HEK293 (cell line): ENCODE data around the gene COX7A1.

Source experiments
- EGR2 ChIP-seq: fragments of 450-650 bp; formaldehyde crosslinking; IDR thresholded peaks from 2 replicates; pipeline ENCODE4 v1.5.1; 2016; ENCODE audit warnings: low read depth, missing biosample characterization, missing genetic modification characterization
- FEZF1 ChIP-seq: fragments of 450-650 bp; formaldehyde crosslinking; IDR thresholded peaks from 2 replicates; pipeline ENCODE4 v1.5.1; 2016; ENCODE audit warnings: missing biosample characterization, missing genetic modification characterization
- GLIS2 ChIP-seq: fragments of 450-650 bp; formaldehyde crosslinking; IDR thresholded peaks from 2 replicates; pipeline ENCODE4 v1.5.1; 2016; ENCODE audit warnings: missing biosample characterization, missing genetic modification characterization
- KLF1 ChIP-seq: fragments of 450-650 bp; formaldehyde crosslinking; IDR thresholded peaks from 2 replicates; pipeline ENCODE4 v1.5.1; 2016; ENCODE audit warnings: missing biosample characterization, missing genetic modification characterization
- MEIS1 ChIP-seq: sonication (generic); formaldehyde crosslinking; IDR thresholded peaks from 2 replicates; pipeline ENCODE4 v1.8.1; 2022; ENCODE audit warnings: missing genetic modification reagents, mild to moderate bottlenecking, borderline replicate concordance
- RBAK ChIP-seq: fragments of 450-650 bp; formaldehyde crosslinking; IDR thresholded peaks from 2 replicates; pipeline ENCODE4 v1.5.1; 2016; ENCODE audit warnings: missing biosample characterization, missing genetic modification characterization
- SP2 ChIP-seq: fragments of 450-650 bp; formaldehyde crosslinking; IDR thresholded peaks from 2 replicates; pipeline ENCODE4 v1.5.1; 2016; ENCODE audit warnings: missing biosample characterization, missing genetic modification characterization
- ZBTB20 ChIP-seq: fragments of 450-650 bp; formaldehyde crosslinking; IDR thresholded peaks from 2 replicates; pipeline ENCODE4 v1.5.1; 2016; ENCODE audit warnings: missing biosample characterization, missing genetic modification characterization
- ZFP37 ChIP-seq: fragments of 450-650 bp; formaldehyde crosslinking; IDR thresholded peaks from 2 replicates; pipeline ENCODE4 v1.5.1; 2016; ENCODE audit warnings: missing biosample characterization, missing genetic modification characterization
- ZFP41 ChIP-seq: fragments of 450-650 bp; formaldehyde crosslinking; IDR thresholded peaks from 2 replicates; pipeline ENCODE4 v1.5.1; 2016; ENCODE audit warnings: missing biosample characterization, missing genetic modification characterization, borderline replicate concordance
- ZNF157 ChIP-seq: fragments of 450-650 bp; formaldehyde crosslinking; IDR thresholded peaks from 2 replicates; pipeline ENCODE4 v1.5.1; 2016; ENCODE audit warnings: missing biosample characterization, missing genetic modification characterization
- ZNF266 ChIP-seq: fragments of 450-650 bp; formaldehyde crosslinking; IDR thresholded peaks from 2 replicates; pipeline ENCODE4 v1.5.1; 2016; ENCODE audit warnings: missing biosample characterization, missing genetic modification characterization, low read depth
- ZNF354C ChIP-seq: fragments of 450-650 bp; formaldehyde crosslinking; IDR thresholded peaks from 2 replicates; pipeline ENCODE4 v1.5.1; 2016; ENCODE audit warnings: missing biosample characterization, missing genetic modification characterization, low read depth, borderline replicate concordance
- ZNF501 ChIP-seq: fragments of 450-650 bp; formaldehyde crosslinking; IDR thresholded peaks from 2 replicates; pipeline ENCODE4 v1.5.1; 2016; ENCODE audit warnings: missing biosample characterization, missing genetic modification characterization
- ZNF600 ChIP-seq: fragments of 450-650 bp; formaldehyde crosslinking; IDR thresholded peaks from 2 replicates; pipeline ENCODE4 v1.5.1; 2016; ENCODE audit warnings: missing biosample characterization, missing genetic modification characterization
- ZNF621 ChIP-seq: fragments of 450-650 bp; formaldehyde crosslinking; IDR thresholded peaks from 2 replicates; pipeline ENCODE4 v1.5.1; 2017; ENCODE audit warnings: missing biosample characterization, missing genetic modification characterization
- ZNF747 ChIP-seq: fragments of 450-650 bp; formaldehyde crosslinking; IDR thresholded peaks from 2 replicates; pipeline ENCODE4 v1.5.1; 2016; ENCODE audit warnings: missing biosample characterization, missing genetic modification characterization
- ZNF785 ChIP-seq: fragments of 450-650 bp; formaldehyde crosslinking; IDR thresholded peaks from 2 replicates; pipeline ENCODE4 v1.5.1; 2016; ENCODE audit warnings: missing biosample characterization, missing genetic modification characterization
- ZNF843 ChIP-seq: fragments of 450-650 bp; formaldehyde crosslinking; IDR thresholded peaks from 2 replicates; pipeline ENCODE4 v1.5.1; 2016; ENCODE audit warnings: missing biosample characterization, missing genetic modification characterization
- ZSCAN30 ChIP-seq: fragments of 450-650 bp; IDR thresholded peaks from 2 replicates; pipeline ENCODE4 v1.5.1; 2018; ENCODE audit warnings: missing biosample characterization, mild to moderate bottlenecking, missing genetic modification characterization, moderate library complexity
- TF ChIP-seq, protein P1 (sequence below): fragments of 450-650 bp; formaldehyde crosslinking; IDR thresholded peaks from 2 replicates; pipeline ENCODE4 v1.5.1; 2016; ENCODE audit warnings: missing biosample characterization, missing genetic modification characterization
- TF ChIP-seq, protein P2 (sequence below): fragments of 450-650 bp; formaldehyde crosslinking; IDR thresholded peaks from 2 replicates; pipeline ENCODE4; 2016; ENCODE audit warnings: missing biosample characterization, missing genetic modification characterization
- TF ChIP-seq, protein P3 (sequence below): fragments of 450-650 bp; formaldehyde crosslinking; IDR thresholded peaks from 2 replicates; pipeline ENCODE4 v1.5.1; 2016; ENCODE audit warnings: missing biosample characterization, missing genetic modification characterization
- TF ChIP-seq, protein P4 (sequence below): fragments of 450-650 bp; formaldehyde crosslinking; IDR thresholded peaks from 2 replicates; pipeline ENCODE4 v1.5.1; 2016; ENCODE audit warnings: missing biosample characterization, missing genetic modification characterization
- TF ChIP-seq, protein P5 (sequence below): fragments of 450-650 bp; formaldehyde crosslinking; IDR thresholded peaks from 2 replicates; pipeline ENCODE4 v1.5.1; 2016; ENCODE audit warnings: missing biosample characterization, missing genetic modification characterization, low read depth
- TF ChIP-seq, protein P6 (sequence below): fragments of 450-650 bp; formaldehyde crosslinking; IDR thresholded peaks from 2 replicates; pipeline ENCODE4 v1.5.1; 2017; ENCODE audit warnings: missing biosample characterization, missing genetic modification characterization
- TF ChIP-seq, protein P7 (sequence below): fragments of 450-650 bp; formaldehyde crosslinking; IDR thresholded peaks from 2 replicates; pipeline ENCODE4 v1.5.1; 2017; ENCODE audit warnings: missing biosample characterization, missing genetic modification characterization
- TF ChIP-seq, protein P8 (sequence below): fragments of 450-650 bp; formaldehyde crosslinking; IDR thresholded peaks from 2 replicates; pipeline ENCODE4 v1.5.1; 2016; ENCODE audit warnings: missing biosample characterization, missing genetic modification characterization

COX7A1 gene

DNA sequence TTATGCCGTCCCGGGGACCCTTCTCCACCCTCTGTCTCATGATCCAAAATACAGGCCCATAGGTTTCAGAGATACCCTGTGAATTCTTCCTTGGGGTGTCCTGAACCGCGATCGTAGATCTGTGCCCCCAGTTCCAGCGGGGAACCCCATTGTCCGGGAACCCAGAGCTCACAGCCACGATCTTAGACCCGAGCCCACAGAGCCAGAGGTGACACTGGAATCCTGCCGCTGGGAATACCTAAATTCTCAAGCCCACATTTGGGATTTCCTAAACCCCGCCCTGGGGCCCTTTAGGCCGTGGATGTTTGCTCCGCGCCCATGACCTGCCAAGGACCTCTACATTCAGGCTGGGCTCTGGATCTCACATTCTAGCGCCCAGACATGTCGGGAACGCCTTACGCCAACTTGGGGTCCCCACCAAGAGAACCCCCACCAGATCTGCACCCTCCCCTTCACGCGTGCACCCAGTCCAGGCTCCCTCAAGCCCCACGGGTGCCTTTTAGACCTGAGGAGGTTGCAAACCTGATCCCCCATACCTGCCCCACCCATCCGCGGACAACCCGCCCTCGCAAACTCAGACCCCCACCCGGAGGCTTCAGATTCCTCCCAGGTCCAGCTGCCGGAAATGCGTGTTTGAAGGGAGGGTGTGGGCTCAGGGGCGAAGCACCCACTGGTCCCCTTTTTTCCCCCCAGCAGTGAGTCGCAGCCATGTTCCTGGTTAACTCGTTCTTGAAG, 11.8 kb downstream of the COX7A1 start (continued):
- TF ChIP-seq, protein P1, sequence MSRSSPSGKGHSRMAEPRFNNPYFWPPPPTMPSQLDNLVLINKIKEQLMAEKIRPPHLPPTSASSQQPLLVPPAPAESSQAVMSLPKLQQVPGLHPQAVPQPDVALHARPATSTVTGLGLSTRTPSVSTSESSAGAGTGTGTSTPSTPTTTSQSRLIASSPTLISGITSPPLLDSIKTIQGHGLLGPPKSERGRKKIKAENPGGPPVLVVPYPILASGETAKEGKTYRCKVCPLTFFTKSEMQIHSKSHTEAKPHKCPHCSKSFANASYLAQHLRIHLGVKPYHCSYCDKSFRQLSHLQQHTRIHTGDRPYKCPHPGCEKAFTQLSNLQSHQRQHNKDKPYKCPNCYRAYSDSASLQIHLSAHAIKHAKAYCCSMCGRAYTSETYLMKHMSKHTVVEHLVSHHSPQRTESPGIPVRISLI: no peak
- TF ChIP-seq, protein P2, sequence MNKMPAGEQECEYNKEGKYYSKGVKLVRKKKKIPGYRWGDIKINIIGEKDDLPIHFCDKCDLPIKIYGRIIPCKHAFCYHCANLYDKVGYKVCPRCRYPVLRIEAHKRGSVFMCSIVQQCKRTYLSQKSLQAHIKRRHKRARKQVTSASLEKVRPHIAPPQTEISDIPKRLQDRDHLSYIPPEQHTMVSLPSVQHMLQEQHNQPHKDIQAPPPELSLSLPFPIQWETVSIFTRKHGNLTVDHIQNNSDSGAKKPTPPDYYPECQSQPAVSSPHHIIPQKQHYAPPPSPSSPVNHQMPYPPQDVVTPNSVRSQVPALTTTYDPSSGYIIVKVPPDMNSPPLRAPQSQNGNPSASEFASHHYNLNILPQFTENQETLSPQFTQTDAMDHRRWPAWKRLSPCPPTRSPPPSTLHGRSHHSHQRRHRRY (tag by site-specific recombination): no peak
- TF ChIP-seq GLIS2 (peak; percentile 97), ZNF747 (tag by site-specific recombination) (no peak), ZNF354C (tag by site-specific recombination) (no peak), RBAK (tag by site-specific recombination) (no peak), SP2 (peak; percentile 5), MEIS1 (CRISPR knock-in tag) (no peak), ZNF600 (tag by site-specific recombination) (no peak), ZNF621 (no peak), ZBTB20 (tag by site-specific recombination) (peak; percentile 98), ZFP41 (tag by site-specific recombination) (no peak), ZNF501 (tag by site-specific recombination) (no peak), ZNF843 (tag by site-specific recombination) (no peak), ZNF157 (tag by site-specific recombination) (no peak), ZFP37 (peak; percentile 21; the same call in 1 of the 2 replicates), ZNF266 (tag by site-specific recombination) (no peak), FEZF1 (tag by site-specific recombination) (no peak), EGR2 (tag by site-specific recombination) (peak; percentile 54), ZNF785 (tag by site-specific recombination) (no peak), ZSCAN30 (tag by site-specific recombination) (no peak), KLF1 (tag by site-specific recombination) (peak; percentile 90)
- TF ChIP-seq, protein P3, sequence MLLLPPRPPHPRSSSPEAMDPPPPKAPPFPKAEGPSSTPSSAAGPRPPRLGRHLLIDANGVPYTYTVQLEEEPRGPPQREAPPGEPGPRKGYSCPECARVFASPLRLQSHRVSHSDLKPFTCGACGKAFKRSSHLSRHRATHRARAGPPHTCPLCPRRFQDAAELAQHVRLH (tag by site-specific recombination): no peak
- TF ChIP-seq, protein P4, sequence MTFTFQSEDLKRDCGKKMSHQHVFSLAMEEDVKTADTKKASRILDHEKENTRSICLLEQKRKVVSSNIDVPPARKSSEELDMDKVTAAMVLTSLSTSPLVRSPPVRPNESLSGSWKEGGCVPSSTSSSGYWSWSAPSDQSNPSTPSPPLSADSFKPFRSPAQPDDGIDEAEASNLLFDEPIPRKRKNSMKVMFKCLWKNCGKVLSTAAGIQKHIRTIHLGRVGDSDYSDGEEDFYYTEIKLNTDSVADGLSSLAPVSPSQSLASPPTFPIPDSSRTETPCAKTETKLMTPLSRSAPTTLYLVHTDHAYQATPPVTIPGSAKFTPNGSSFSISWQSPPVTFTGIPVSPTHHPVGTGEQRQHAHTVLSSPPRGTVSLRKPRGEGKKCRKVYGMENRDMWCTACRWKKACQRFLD: no peak
- TF ChIP-seq, protein P5, sequence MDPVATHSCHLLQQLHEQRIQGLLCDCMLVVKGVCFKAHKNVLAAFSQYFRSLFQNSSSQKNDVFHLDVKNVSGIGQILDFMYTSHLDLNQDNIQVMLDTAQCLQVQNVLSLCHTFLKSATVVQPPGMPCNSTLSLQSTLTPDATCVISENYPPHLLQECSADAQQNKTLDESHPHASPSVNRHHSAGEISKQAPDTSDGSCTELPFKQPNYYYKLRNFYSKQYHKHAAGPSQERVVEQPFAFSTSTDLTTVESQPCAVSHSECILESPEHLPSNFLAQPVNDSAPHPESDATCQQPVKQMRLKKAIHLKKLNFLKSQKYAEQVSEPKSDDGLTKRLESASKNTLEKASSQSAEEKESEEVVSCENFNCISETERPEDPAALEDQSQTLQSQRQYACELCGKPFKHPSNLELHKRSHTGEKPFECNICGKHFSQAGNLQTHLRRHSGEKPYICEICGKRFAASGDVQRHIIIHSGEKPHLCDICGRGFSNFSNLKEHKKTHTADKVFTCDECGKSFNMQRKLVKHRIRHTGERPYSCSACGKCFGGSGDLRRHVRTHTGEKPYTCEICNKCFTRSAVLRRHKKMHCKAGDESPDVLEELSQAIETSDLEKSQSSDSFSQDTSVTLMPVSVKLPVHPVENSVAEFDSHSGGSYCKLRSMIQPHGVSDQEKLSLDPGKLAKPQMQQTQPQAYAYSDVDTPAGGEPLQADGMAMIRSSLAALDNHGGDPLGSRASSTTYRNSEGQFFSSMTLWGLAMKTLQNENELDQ: no peak
- TF ChIP-seq, protein P6, sequence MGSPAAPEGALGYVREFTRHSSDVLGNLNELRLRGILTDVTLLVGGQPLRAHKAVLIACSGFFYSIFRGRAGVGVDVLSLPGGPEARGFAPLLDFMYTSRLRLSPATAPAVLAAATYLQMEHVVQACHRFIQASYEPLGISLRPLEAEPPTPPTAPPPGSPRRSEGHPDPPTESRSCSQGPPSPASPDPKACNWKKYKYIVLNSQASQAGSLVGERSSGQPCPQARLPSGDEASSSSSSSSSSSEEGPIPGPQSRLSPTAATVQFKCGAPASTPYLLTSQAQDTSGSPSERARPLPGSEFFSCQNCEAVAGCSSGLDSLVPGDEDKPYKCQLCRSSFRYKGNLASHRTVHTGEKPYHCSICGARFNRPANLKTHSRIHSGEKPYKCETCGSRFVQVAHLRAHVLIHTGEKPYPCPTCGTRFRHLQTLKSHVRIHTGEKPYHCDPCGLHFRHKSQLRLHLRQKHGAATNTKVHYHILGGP (tag by site-specific recombination): no peak
- TF ChIP-seq, protein P7, sequence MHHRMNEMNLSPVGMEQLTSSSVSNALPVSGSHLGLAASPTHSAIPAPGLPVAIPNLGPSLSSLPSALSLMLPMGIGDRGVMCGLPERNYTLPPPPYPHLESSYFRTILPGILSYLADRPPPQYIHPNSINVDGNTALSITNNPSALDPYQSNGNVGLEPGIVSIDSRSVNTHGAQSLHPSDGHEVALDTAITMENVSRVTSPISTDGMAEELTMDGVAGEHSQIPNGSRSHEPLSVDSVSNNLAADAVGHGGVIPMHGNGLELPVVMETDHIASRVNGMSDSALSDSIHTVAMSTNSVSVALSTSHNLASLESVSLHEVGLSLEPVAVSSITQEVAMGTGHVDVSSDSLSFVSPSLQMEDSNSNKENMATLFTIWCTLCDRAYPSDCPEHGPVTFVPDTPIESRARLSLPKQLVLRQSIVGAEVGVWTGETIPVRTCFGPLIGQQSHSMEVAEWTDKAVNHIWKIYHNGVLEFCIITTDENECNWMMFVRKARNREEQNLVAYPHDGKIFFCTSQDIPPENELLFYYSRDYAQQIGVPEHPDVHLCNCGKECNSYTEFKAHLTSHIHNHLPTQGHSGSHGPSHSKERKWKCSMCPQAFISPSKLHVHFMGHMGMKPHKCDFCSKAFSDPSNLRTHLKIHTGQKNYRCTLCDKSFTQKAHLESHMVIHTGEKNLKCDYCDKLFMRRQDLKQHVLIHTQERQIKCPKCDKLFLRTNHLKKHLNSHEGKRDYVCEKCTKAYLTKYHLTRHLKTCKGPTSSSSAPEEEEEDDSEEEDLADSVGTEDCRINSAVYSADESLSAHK (tag by site-specific recombination): peak; percentile 18; the same call in 1 of the 2 replicates
- TF ChIP-seq, protein P8, sequence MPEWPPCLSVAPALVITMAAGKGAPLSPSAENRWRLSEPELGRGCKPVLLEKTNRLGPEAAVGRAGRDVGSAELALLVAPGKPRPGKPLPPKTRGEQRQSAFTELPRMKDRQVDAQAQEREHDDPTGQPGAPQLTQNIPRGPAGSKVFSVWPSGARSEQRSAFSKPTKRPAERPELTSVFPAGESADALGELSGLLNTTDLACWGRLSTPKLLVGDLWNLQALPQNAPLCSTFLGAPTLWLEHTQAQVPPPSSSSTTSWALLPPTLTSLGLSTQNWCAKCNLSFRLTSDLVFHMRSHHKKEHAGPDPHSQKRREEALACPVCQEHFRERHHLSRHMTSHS: no peak
